Gastroesophageal sphincter (tissue), 3 donors: ENCODE data around the gene SLC25A1.

Source experiments
- CTCF ChIP-seq, 4 experiments: fragments of 200-600 bp in 2 of 4; fragments of 450-650 bp in 2 of 4; sonication (generic) in 1 of 4; IDR thresholded peaks; one replicate each; pipeline ENCODE4 v1.5.1; 2017 to 2019; ENCODE audit warnings: antibody characterized with exemption in 4 of 4, mild to moderate bottlenecking in 2 of 4, moderate library complexity in 2 of 4
- POLR2A ChIP-seq, 2 donors: fragments of 450-650 bp; IDR thresholded peaks; one replicate each; pipeline ENCODE4 v1.6.1; 2017; ENCODE audit warnings: antibody characterized with exemption in 2 of 2, mild to moderate bottlenecking in 2 of 2, moderate library complexity in 1 of 2
- POLR2AphosphoS5 ChIP-seq: sonication (generic); formaldehyde crosslinking; IDR thresholded peaks from one replicate; pipeline ENCODE4 v1.6.1; 2017; ENCODE audit warnings: antibody characterized with exemption

- TF ChIP-seq CTCF (IDR thresholded peaks at IDR 0.05) (no peak), POLR2A (IDR thresholded peaks at IDR 0.05) (no peak), POLR2AphosphoS5 (no peak)
These were observed 28.9 kb upstream of the SLC25A1 start for GRCh38 chr22:19207401-19207808.
